Ecto neural progenitor cell (in vitro differentiated cells): ENCODE data around the gene SLC22A15.
"Not testable (repeated sequence)": the region's sequence is repeated elsewhere in the genome, so short reads cannot be mapped to it uniquely, and the experiment has no call there.

Experiments used
- DNase-seq: peaks from one replicate; pipeline ENCODE4 v3.0.0-alpha.2; 2018; ENCODE audit warnings: low spot score

The SLC22A15 gene

GRCh38 chr1:115980998-115981993 lies 5.0 kb downstream of the SLC22A15 start:
- peak; percentile 64 for DNase-seq

GRCh38 chr1:115982400-115982799 lies 6.1 kb downstream of the SLC22A15 start:
- DNase-seq: no peak

GRCh38 chr1:115983584-115983983 lies 7.3 kb downstream of the SLC22A15 start:
- no peak for DNase-seq

DNA sequence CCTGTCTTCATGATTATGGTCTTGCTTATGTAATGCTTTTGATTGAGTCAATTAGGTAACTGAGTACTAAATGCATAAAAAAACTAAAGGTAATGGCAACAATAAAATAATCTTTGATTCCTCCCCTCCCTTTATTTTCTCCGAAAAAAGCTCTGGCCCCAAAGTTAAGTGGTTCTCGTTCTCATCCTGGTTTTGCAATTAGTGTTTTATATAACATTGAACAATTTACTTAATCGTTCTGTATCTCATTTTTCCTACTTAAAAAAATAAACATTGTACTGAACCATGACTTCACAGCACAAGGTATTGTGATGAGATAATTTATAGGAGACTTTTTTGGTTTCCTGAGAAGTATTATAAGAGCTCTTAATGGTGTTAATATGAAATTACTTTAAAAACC lies 11.3 kb downstream of the SLC22A15 start:
- no peak for DNase-seq

DNA sequence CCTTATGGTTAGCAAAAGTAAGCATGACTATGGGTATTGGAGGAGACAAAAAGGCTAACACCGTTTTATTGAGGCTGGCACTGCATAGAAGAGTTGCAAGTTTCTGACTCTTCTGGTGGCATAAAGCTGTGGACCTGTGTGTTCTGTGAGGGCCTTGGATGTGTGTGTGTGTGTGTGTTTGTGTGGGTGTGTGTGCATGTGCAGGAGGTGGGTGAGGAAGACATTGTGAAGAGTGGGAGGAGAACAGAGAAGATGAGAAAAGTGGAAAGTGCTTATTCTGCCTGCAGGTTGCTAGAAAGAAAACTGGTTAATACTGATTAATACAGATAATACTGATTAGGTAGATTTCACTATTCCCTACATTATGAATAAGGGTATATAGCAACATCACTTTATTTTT lies 12.6 kb downstream of the SLC22A15 start:
- DNase-seq: no peak

DNA sequence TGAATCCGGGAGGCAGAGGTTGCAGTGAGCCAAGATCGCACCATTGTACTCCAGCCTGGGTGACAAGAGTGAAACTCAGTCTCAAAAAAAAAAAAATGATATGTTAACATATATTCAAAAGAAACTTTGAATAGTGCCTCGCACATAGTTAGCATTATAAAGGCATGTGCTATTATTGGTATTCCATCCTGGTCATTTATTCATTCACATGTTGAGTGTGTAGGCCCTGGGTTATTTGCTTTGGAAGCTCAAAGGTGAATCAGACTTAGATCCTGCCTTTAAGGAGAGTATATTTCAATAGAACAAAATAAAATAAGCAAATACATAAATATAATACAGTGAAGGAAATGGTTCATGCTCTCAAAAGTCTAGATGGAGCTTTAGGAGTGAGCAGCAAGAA lies 13.4 kb downstream of the SLC22A15 start:
- DNase-seq: no peak

- DNase-seq: no peak
Measured at GRCh38 chr1:115991909-115992308, 15.6 kb downstream of the SLC22A15 start.

DNA sequence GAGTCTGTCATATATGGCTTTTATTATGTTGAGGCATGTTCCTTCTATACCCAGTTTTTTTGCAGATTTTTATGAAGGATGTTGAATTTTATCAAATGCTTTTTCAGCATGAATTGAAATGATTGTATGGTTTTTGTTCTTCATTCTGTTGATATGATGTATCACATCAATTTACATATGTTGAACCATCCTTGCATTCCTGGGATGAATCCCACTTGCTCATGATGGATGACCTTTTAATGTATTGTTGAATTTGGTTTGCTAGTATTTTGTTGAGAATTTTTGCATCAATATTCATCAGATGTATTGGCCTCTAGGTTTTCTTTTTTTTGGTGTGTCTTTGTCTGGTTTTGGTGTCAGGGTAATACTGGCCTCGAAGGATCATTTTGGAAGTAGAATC lies 21.6 kb downstream of the SLC22A15 start:
- not testable (repeated sequence) for DNase-seq

GRCh38 chr1:116001739-116002487 lies 25.6 kb downstream of the SLC22A15 start:
- no peak for DNase-seq

- no peak for DNase-seq
Measured at GRCh38 chr1:116002781-116003420, 26.6 kb downstream of the SLC22A15 start.

- no peak for DNase-seq
Measured at GRCh38 chr1:116003823-116004222, 27.5 kb downstream of the SLC22A15 start.

- no peak for DNase-seq
Measured at GRCh38 chr1:116006486-116006964, 30.2 kb downstream of the SLC22A15 start.

GRCh38 chr1:116008656-116009390 lies 32.5 kb downstream of the SLC22A15 start:
- no peak for DNase-seq

GRCh38 chr1:116012716-116013115 lies 36.4 kb downstream of the SLC22A15 start:
- DNase-seq: no peak

DNA sequence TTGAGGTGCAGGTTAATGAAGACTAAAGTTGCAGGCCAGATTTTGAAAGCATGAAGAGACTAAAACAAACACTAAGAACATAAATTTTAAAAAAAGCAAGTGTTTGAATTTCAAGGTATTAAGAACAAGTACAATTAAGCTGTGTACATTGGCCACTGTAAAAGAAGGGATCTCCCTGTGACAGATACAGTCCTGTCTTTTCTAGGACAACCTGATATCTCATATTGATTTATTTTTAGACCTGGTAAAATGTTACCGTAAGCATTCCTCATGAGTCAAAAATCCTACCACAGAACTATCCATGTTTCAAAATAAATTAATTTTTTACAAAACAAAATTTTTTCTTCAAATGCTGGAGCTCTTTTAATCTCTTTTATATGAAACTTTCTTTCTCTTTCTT lies 39.4 kb downstream of the SLC22A15 start:
- no peak for DNase-seq

DNA sequence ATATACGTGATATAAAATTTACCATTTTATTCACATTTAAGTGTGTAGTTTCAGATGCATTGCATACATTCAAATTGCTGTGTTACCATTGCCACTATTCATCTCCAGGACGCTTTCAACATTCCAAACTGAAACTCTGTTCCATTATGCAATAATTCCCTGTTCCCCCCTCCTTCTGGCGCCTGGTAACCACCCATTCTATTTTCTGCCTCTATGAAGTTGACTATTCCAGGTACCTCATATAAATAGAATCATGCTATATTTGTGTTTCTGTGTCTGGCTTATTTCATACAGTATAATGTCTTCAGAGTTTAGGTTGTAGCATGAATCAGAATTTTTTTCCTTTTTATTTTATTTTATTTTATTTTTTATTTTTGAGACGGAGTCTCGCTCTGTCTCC lies 41.7 kb downstream of the SLC22A15 start:
- no peak for DNase-seq

GRCh38 chr1:116019653-116020253 lies 43.4 kb downstream of the SLC22A15 start:
- no peak for DNase-seq

GRCh38 chr1:116020668-116021272 lies 44.5 kb downstream of the SLC22A15 start:
- peak; percentile 56 for DNase-seq

- DNase-seq: no peak
Measured at GRCh38 chr1:116024626-116025025, 48.3 kb downstream of the SLC22A15 start.

GRCh38 chr1:116026631-116027030 lies 50.3 kb downstream of the SLC22A15 start:
- DNase-seq: no peak
